Activated effector memory CD4-positive, alpha-beta T cell treated with anti-CD3 and anti-CD28 coated beads, Interleukin-2, amount 50 U/mL, for 16 hours (primary cell): ENCODE data around the gene PSIP1.
"Not testable (repeated sequence)": the region's sequence is repeated elsewhere in the genome, so short reads cannot be mapped to it uniquely, and the experiment has no call there.

Experiments
- DNase-seq: peaks from one replicate; pipeline ENCODE4 v3.0.0-alpha.2; 2020

The PSIP1 gene

DNA sequence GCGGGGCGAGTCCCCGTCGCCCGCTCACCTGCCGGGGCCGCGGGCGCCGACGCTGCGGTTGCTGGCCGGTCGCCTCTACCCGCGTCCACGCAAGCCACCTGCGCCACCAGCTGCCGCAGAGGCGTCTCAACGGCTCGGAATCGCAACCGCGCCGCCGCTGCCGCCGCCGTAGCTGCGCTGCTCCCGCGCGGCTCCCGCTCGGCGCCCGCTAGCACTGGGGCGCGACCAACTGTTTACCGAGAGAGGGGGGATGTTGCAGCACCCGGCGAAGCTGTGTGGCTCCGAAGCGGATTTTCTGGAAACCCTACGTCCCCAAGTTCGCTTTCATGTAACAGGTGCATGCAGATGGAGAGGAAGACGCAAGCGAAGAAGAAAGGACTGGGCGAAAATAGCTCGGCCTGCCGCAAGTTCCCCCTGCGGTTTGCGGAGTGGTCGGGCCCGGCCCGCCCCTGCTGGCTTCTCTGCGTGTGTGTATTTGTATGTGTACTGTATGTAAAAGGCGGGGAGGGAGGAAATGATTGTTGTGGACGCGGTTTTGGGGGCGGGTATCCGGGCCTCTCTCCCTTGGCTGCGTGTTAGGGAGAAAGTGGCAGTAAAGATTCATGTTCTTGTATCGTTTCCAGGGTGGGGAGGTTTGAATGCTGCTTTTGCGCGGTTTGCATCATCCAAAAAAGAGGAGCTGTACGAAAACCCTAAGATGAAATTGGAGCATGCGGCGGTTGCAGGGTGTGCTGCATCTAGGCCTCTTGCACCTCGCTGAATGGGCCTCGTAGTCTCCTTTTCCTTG lies at the start of gene PSIP1:
PSIP1 (minus strand) TSS at position 182 of the 787 bp plus-strand sequence. CDS start 782 bp downstream, outside the sequence.
- DNase-seq: peak; percentile 95

DNA sequence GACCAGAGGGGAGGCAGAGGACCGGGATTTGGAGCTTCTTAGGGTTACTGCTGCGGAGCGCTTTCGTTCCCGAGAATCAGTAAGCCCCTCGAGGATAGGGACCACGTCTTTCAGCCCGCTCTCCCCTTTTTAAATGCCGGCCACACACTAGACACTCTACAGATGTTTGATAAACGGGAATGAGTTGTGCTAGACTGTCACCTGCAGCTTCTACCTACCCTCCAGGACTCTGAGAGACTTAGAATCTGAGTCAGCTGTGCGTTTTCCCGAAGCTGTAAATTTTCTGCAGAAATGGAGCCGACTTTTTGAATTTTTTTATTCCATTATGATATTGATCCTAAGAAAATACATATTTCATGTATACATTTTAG lies 42.7 kb upstream of the PSIP1 start:
- DNase-seq: no peak

GRCh38 chr9:15552636-15553527 lies 42.1 kb upstream of the PSIP1 start, which contains the start of gene CCDC171:
CCDC171 (plus strand) TSS chr9:15553043; CDS start chr9:15564089, 11,046 bp downstream.
- DNase-seq: peak; percentile 94

DNA sequence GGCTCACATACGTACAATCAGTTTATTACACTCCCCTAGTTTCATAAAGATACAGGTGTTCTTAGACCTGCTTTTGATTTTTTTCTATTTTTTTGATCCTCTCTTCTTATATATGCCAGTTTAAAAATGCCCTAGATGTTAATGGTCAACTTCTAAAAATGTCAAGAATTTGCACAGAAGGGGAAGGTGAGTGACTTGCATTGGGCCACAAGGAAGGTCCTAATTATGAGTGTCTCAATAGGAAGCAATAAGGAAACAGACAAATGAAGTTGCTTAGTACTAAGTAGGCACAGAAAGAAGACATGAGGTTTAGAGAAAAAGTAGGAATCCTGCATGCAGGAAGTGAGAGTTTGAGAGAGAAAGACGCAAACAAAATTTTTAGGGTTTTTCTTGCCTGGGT lies 38.8 kb upstream of the PSIP1 start:
- no peak for DNase-seq

DNA sequence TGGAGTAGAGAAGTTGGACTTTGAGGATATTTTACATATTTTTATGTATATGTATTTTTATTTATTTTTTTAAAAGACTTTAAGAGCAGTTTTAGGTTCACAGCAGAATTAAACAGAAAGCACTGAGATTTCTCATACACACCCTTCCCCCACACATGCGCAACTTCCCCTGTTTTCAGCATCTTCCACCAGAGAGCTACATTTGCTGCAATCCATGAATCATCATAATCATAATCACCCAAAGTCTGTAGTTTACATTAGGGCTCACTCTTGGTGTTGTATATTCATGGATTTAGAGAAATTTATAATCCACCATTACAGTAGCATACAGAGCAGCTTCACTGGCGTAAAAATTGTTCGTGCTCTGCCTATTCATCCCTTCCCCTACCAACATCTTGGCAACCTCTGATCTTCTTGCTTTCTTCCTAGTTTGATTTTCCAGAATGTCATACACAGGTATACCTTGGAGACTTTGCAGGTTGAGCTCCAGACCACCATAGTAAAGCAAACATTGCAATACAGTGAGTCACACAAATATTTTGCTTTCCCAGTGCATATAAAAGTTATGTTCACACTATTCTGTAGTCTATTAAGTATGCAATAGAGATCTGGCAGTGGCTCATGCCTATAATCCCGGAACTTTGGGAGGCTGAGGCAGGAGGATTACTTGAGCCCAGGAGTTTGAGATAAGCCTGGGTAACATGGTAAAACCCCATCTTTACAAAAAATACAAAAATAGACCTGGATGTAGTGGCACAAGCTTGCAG lies 32.5 kb upstream of the PSIP1 start:
- DNase-seq: no peak

GRCh38 chr9:15542624-15543023 lies 31.9 kb upstream of the PSIP1 start:
- DNase-seq: no peak

GRCh38 chr9:15541872-15542271 lies 31.1 kb upstream of the PSIP1 start:
- DNase-seq: no peak

- no peak for DNase-seq
Observed at GRCh38 chr9:15531380-15531779, 20.6 kb upstream of the PSIP1 start.

DNA sequence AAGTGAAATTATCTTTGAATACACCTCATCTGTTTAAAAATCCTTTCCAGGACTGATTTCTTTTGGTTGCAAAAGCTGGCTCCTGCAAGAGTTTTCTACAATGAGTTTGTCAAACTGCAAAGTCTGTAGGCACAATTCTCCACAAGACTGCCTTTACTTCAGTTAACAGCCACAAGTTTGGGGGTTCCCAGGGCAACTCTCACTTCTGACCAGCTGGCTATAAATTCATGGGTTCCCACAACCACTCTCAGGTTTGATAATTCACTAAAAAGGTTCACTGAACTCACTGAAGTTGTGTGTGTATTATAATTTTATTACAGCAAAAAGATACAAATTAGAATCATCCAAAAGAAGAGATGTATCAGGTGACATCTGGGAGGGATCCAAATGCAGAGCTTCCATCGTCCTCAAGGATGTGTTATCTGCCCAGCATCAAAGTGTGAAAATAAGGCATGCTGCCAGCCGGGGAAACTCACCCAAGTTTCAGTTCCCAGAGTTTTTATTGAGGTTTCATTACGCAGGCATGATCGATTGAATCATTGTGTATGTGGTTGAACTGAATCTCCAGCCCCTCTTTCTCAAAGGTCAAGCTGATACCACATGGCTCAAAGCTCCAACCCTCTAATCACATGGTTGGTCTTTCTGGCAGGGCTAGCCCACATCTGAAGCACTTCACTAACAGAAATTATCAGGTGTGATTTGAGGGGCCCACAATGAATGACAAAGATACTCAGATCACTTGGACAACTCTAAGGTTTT lies 19.0 kb upstream of the PSIP1 start:
- no peak for DNase-seq

DNA sequence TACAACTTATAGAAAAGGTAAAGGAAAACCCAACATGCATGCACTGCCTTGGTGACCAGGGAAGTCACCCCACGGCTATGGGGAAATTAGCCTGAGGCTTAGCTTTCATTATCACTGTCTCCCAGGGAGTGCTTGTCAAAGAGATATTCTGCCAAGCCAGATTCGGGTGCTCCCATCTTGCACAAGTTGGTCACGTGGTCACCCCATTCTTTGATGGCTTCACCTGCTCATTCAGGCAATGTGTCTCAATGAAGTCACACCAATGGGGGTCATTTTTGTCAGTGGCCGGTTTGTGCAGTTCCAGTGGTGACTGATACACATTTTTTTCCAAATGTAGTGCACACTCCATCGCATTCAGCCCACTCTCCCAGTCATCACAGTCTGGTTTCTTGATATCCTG lies 16.3 kb upstream of the PSIP1 start:
- DNase-seq: not testable (repeated sequence)

GRCh38 chr9:15525958-15526357 lies 15.2 kb upstream of the PSIP1 start:
- DNase-seq: no peak

DNA sequence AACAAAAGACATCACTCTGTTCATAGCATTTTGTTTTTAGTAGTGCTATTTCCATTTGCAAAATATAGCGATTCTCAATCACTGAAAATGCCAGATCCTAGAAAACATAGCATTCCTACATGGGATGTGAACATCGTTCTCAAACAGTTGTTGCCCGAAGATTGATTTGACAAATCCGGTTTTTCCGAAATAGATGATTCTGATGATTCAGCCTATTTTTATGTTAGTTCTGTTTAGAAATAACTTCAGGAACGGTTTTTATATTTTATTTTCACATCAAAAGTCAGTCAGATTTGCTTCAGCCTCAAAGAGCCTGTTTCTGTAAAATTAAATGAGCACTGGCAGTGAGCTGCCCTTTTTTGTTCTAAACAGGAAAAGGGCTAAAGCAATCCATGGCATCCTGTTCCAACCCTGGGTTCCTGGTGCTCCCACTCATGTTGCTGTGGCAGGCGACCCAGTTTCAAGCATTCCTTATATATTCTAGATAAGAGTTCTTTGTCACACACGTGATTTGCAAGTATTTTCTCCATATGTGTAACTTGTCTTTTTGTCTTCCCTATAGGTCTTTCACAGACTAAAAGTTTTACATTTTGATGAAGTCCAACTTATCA lies 14.2 kb upstream of the PSIP1 start:
- no peak for DNase-seq

DNA sequence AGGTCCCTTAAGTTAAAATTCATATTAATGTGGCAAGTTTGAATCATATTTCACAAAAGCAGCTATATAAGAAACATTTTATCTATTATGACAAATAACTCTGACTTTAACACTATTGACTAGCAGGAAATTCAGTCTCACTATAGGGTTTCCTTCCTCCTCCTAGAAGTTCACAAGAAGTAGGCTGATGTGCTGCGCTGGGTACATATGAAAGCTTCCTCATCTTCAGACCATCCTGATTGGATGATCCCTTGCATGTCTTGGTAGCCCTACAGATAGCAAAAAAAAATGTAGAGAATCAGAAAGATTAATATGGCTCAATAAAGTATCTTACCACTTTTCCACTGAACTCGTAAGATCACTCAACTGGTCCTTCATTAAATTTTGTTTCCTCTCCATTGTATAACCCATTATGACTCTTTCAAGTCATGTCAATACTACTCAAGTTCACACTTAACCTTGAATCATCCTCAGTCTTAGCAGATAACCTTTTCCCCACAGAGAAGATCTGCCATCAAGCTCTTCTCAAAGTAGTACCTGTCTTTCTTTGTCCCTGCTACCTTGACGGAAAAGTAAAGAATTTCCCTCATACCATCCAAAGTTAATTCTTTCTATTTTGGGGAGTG lies 11.5 kb upstream of the PSIP1 start:
- DNase-seq: no peak

GRCh38 chr9:15521254-15521653 lies 10.5 kb upstream of the PSIP1 start:
- no peak for DNase-seq

GRCh38 chr9:15519831-15520230 lies 9.1 kb upstream of the PSIP1 start:
- DNase-seq: no peak

DNA sequence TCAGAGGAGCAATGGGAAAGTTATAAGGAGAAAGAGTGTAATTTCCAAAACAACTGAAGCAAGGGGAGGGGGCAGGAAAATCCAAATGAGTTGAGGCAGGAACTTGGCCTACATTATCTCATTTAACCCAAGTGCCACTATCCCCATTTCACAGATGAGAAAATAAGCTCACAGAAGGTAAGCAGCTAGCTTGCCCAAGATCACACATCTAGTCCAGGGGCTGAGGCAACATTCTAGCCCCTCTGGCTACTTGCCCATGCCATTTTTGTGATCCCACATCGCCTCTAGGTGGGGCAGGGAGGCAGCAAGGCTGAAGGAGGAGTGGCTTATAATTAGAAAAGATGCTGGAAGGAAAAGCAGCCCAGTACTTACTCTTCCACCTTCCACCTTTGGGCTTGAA lies 2.6 kb upstream of the PSIP1 start:
- DNase-seq: no peak

DNA sequence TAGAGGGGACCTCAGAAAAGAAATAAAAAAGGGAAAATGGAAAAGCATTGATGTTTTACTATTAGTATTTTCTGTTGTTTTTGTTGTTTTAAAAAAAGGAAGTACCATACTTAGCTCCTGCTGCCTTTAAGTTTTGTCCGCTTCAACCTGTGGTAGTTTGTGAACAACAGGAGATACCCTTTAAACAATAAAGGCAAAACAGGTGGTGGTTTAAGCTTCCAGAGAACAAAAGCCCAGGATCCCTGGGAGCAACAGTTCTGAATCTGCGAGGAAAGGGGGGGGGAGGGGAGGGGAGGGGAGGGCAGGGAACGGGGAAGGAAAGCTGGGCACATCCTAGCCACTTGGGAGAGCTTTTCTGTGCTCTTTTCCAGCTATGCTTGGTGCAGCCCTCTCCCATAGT lies 2.1 kb upstream of the PSIP1 start:
- DNase-seq: no peak

DNA sequence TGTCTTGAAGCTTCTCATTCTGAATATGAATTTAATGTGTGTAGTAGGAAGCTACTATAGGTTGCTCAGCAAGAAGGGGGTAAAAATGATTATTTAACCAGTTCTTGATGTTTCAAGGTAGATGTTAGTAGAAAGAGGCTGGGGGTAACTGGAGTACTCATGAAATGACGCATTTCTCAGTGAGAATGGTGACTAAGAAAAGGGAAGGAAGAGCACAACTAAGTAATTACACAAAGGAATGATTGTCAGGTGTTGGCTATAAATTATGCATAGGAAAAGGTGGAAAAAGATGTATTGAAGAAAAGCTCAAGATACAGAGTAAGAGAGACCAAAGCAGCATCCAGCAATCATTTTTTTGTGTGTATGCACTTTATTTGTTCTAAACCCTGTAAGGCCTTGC lies 1.4 kb upstream of the PSIP1 start:
- no peak for DNase-seq

DNA sequence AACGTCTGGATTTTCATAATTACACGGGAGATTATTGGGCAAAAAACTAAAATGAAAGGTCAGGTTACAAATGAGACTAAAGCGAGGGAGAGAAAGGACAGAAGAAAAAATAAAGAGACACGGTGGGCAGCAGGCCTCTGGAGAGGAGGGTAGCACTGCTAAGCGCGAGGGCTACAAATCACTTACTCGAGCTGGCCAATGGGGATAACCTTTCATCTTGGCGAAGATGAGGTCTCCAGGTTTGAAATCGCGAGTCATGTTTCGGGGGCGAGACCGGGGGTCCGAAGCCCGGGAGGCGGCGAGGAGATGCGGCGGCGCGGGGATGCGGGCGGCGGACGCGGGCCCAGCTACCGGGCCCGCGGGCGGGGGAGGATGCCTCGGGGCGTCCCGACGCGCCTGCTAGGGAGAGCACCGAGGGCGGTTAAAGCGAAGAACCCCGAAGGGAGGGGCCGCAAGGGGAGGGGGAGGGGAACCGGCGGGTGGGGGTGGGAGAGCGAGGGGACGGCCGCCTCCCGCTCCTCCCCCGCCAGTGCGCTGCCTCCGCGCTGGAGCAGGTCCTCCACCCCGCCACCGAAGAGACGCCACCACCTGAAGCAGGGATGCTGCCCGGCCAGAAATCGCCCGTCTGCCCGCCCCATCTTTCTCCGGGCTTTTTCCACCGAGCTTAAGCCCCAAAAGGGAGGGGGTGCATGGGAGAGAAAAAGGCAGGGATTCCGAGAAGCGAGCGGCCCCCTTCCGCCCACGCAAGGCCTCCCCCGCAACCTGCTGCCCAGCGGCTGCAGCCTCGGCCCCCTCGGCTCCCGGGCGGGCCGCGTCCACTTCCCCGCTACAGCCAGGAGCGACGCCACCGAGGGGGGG lies 610 bp downstream of the PSIP1 start:
- DNase-seq: peak; percentile 88

- no peak for DNase-seq
Observed at GRCh38 chr9:15505921-15506320, 4.8 kb downstream of the PSIP1 start.

DNA sequence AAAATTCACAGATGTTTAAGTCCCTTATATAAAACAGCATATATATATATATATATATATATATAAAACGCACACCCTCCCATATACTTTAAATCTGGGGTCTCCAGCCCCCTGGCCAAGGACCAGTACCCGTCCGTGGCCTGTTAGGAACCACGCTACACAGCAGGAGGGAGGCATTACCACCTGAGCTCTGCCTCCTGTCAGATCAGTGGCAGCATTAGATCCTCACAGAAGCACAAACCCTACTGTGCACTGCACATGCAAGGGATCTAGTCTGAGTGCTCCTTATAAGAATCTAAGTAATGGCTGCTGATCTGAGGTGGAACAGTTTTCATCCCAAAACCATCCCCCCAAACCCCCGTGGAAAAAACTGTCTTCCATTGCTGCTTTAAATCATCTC lies 9.0 kb downstream of the PSIP1 start:
- DNase-seq: no peak
